Stimulated activated CD4-positive, alpha-beta T cell treated with anti-CD3 and anti-CD28 coated beads, Interleukin-2, amount 100 ng/mL, for 4 hours (primary cell): ENCODE results near the gene VWA2.

ENCODE experiments used
- DNase-seq: peaks from one replicate; pipeline ENCODE4 v3.0.0-alpha.2; 2020; ENCODE audit warnings: low read depth

VWA2 gene

GRCh38 chr10:114276066-114276465, 37.0 kb downstream of the VWA2 start:
- DNase-seq: no peak

DNA sequence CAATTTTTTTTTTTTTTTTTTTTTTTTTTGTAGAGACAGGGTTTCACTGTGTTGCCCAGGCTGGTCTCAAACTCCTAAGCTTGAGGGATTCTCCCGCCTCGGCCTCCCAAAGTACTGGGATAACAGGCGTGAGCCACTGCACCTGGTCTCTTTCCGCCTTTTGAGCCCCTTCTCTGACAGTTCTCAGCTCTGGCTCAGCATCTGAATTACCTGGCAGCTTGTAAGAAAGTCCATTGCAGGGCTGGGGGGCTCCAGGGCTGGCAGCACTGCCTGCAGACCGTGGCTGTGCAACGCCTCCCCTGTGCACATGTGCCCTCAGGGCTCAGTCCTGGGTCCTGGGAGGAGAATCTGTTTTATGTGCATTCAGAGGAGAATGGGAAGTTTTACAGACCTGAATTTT, 37.6 kb downstream of the VWA2 start:
- no peak for DNase-seq

- no peak for DNase-seq
Measured at GRCh38 chr10:114278140-114278883, 39.3 kb downstream of the VWA2 start.

DNA sequence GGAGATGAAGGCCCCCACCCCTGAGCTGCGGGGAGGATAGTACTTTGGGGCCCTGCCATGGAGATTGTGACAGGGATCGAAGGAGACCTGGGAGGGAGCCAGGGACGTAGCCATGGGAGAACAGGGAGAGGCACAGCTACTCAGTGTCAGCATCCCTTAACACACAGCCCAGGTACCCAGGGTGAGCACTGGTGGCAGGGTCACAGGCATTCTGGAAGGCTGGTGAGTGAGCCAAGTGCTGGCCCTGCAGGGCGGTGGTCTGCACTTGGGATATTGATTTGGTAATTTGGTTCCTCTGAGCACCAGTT, 39.8 kb downstream of the VWA2 start:
- DNase-seq: no peak

- no peak for DNase-seq
Measured at GRCh38 chr10:114279289-114279688, 40.2 kb downstream of the VWA2 start.

GRCh38 chr10:114279901-114280644, 41.0 kb downstream of the VWA2 start:
- DNase-seq: no peak

DNA sequence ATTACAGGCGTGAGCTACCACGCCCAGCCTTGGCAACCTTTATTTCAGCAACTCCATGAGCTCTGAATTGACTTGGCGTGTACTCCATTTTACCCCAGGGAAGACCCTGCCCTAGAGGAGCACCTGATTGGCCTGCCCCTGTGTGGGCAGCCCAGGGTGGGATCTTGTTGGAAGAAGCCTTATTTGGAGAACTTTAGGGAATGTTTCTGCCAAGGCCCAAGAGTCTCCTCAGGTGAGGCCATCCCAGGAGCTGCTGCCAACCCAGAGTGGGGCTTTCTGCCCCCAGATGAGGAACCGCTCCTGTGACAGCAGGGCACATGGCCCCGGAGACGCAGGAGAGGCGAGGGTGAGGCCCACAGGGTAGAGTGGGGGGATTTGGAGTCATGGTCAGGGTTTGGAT, 42.0 kb downstream of the VWA2 start:
- no peak for DNase-seq

DNA sequence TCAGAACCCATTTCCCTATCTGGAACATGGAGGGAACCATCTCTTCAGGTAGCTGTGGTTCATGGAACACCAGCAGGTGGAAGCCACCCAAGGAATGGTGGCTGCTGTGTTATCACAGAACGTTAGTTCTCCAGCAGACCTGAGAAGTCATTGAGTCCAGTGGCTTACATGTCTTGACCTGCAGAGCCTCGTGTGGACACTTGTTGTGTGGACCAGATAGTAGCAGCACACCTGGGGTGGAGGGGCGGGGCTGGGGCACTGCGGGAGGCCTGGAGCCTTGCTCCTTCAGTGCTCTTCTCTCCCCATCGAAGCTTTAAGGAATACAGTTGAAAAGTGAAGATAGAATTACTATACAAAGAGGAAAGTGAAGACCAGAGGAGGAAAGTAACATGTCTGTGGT, 42.4 kb downstream of the VWA2 start:
- no peak for DNase-seq

GRCh38 chr10:114282526-114282925, 43.5 kb downstream of the VWA2 start:
- DNase-seq: no peak

GRCh38 chr10:114283091-114283490, 44.0 kb downstream of the VWA2 start:
- DNase-seq: no peak

DNA sequence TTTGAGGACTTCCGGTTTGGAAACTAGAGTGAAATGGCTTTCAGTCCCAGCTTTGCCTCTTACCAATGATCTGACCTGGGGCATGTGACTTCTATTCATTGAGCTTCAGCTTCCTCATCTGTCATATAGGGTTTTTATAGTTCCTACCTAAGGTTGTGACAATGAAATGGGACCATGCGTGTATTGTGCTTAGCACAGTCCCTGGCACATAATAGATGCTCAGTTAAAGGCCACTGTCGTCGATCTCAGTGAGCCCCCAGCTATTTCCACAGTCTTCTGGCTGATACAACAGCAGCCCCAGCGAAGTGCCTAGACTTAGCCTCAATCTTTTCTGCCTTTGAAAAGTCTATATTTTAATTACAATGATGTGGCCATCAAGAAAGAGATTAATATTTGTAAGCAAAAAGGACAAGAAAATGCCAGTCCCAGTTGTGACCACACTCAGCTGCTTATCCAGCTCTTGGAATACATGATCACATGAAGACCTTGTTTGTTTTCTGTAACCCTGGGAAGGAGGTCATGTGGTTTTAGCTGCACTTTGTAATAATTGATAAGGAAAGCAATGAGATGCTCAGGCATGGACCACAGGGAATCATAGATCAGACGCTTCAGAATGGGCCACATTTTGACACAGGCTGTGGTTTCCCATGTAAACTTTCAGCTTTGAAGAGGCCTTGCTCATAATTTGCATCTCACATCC, 44.6 kb downstream of the VWA2 start:
- DNase-seq: no peak

DNA sequence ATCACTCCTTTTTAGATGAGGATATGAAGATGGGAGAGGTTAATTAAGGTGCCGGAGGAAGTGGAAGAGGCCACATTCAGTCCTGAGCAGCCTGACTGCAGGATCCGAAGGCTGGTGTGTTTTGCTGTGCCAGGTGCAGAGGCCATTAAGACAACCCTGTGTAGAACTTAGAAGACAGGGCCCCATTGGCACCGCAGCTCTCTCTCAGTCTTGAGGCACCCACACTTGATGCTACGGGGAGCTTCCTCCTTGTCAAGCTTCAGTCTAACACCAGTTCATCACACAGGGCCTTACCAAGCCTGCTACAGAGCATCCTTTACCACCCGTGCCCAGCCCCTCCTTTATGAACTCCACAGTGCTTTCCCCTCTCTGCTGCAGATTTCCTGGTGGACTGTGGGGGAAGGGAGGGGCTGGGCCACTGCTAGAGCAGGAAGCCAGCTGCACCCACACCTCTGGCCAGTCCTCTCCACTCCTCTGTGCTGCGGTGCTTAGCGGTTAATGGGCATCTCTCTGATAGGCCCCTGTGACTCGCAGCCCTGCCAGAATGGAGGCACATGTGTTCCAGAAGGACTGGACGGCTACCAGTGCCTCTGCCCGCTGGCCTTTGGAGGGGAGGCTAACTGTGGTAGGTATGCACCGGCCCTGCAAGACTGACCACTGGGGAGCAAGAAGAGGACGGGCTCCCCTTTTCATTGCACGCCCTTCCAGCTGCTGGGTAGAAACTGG, 45.5 kb downstream of the VWA2 start:
- no peak for DNase-seq

GRCh38 chr10:114285961-114286441, 46.9 kb downstream of the VWA2 start:
- DNase-seq: no peak

GRCh38 chr10:114286921-114287320, 47.9 kb downstream of the VWA2 start:
- no peak for DNase-seq

DNA sequence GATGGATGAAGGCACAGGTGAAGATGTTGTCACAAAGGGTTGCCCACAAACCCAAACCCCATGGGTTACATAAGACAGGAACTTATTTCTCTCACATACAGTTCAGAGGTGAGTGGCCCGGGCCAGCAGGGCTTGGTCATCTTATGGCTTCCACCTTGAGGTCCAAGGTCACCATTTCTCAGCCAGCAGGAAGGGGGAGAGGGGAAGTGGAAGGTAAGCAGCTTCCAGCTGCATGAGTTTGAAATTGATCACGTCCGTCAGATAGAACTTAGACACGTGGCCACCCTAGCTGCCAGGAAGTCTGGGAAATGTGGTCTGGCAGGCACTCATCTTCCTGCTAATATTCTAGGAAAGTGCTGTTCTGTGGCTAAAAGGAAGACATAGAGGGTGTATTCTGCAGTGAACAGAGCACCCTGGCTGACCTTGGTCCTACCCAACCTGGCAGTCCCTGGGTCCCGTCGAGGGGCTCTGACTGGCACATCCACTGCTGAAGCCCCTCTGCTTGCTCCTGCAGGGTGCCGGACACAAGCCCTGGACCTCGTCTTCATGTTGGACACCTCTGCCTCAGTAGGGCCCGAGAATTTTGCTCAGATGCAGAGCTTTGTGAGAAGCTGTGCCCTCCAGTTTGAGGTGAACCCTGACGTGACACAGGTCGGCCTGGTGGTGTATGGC, 49.5 kb downstream of the VWA2 start:
- DNase-seq: no peak

GRCh38 chr10:114289096-114289436, 50.0 kb downstream of the VWA2 start:
- DNase-seq: no peak

GRCh38 chr10:114290038-114290437, 51.0 kb downstream of the VWA2 start:
- DNase-seq: no peak

DNA sequence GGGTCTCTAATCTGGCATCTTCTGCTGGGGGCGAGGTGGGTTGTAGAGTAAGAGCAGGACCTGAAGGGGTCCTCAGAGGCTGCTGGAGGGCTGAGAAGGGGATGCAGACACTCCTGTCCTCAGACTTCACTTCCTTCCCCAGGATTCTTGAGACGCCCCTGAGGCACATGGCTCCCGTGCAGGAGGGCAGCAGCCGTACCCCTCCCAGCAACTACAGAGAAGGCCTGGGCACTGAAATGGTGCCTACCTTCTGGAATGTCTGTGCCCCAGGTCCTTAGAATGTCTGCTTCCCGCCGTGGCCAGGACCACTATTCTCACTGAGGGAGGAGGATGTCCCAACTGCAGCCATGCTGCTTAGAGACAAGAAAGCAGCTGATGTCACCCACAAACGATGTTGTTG, 52.0 kb downstream of the VWA2 start:
- no peak for DNase-seq

DNA sequence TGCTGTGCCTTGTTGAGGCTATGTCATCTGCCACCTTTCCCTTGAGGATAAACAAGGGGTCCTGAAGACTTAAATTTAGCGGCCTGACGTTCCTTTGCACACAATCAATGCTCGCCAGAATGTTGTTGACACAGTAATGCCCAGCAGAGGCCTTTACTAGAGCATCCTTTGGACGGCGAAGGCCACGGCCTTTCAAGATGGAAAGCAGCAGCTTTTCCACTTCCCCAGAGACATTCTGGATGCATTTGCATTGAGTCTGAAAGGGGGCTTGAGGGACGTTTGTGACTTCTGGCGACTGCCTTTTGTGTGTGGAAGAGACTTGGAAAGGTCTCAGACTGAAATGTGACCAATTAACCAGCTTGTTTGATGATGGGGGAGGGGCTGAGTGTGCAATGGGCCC, 52.5 kb downstream of the VWA2 start:
- no peak for DNase-seq

DNA sequence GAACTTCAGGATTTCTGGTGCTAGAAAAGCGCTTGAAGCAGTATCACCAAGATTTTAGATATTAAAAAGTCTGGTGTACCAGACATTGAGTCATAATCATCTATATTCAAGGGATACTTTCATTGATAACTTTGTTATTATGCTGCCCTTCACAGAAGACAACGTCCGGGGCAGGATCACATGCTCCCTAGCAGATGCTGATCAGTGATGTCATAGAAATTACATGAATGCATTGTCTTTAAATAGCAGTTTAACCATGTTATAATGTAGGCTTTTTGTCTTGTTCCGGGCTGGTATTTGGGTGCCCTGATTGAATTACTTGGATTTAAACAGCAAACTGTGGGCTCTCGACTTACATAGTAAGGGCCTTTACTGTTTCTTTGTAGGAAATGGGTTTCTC, 54.0 kb downstream of the VWA2 start:
- no peak for DNase-seq

DNA sequence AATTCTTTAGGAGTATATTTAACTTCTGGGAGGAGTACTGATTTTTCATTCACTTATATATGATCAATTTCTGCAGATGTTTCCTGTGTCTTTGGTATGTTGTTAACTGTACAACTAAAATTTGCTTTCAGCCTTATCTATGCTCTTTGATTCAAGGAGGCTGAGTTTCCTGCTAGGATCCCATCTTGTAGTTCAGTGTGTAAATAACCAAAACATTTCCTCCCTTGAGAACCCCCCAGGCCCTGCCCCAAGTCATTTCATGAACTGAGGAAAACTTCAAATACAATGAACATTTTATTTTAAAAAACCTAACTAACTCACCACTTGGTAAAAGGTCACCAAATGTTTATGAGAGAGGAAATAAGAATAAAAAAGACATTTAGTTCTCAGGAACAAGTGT, 55.5 kb downstream of the VWA2 start:
- DNase-seq: no peak

GRCh38 chr10:114295393-114295792, 56.3 kb downstream of the VWA2 start:
- no peak for DNase-seq
